K562 (cell line): ENCODE measurements around the gene ANKRD10. TPM values are rescaled to one million over a fixed set of nuclear protein-coding genes. Genes with fewer than 3 reads are reported as not detected.

Source experiments
- CBFB ChIP-seq: sonication (generic); formaldehyde crosslinking; IDR thresholded peaks from 2 replicates; pipeline ENCODE4 v1.4.0; 2020; ENCODE audit warnings: mild to moderate bottlenecking, missing genetic modification reagents
- ETV6 ChIP-seq, 3 experiments: fragments of 150-350 bp in 1 of 3; sonication (generic) in 1 of 3; formaldehyde crosslinking in 1 of 3; IDR thresholded peaks; 2 replicates each; pipeline versions ENCODE4 v1.6.1 to v1.8.0; 2014 to 2022; ENCODE audit warnings: borderline replicate concordance in 2 of 3, low read depth in 2 of 3, antibody characterized with exemption in 1 of 3, low read length in 1 of 3, mild to moderate bottlenecking in 1 of 3, missing genetic modification reagents in 1 of 3
- GATAD2A ChIP-seq: fragments of 450-650 bp; IDR thresholded peaks from 2 replicates; pipeline ENCODE4 v1.6.1; 2017
- HDGF ChIP-seq: fragments of 450-650 bp; IDR thresholded peaks from 2 replicates; pipeline ENCODE4 v1.6.1; 2016
- MTA1 ChIP-seq: fragments of 450-650 bp; IDR thresholded peaks from 2 replicates; pipeline ENCODE4 v1.6.1; 2017; ENCODE audit warnings: borderline replicate concordance
- NONO ChIP-seq, 2 experiments: fragments of 200-400 bp in 1 of 2; fragments of 450-650 bp in 1 of 2; formaldehyde crosslinking in 1 of 2; IDR thresholded peaks; 2 replicates each; pipeline ENCODE4 v1.6.1; 2017; ENCODE audit warnings: low read depth in 2 of 2, mild to moderate bottlenecking in 2 of 2, moderate library complexity in 2 of 2, low read length in 1 of 2
- NR2C1 ChIP-seq, 2 experiments: fragments of 450-650 bp; IDR thresholded peaks; 2 replicates each; pipeline ENCODE4 v1.6.1; 2017; ENCODE audit warnings: mild to moderate bottlenecking in 2 of 2, antibody characterized with exemption in 1 of 2, inconsistent platforms in 1 of 2, missing compliant biosample characterization in 1 of 2, missing genetic modification characterization in 1 of 2
- XRCC3 ChIP-seq: fragments of 450-650 bp; IDR thresholded peaks from 2 replicates; pipeline ENCODE4 v1.6.1; 2017; ENCODE audit warnings: mild to moderate bottlenecking, moderate library complexity
- ZNF444 ChIP-seq: fragments of 250-450 bp; sonication (Bioruptor Pico); IDR thresholded peaks from 2 replicates; pipeline ENCODE4 v1.4.0; 2020; ENCODE audit warnings: mild to moderate bottlenecking, moderate library complexity
- polyA plus RNA-seq, 8 experiments: library from polyadenylated mRNA; depleted of rRNA in 4 of 8; stranded (reverse) in 5 of 8; unstranded in 3 of 8; fragments of >200 nt; fragmentation: Nextera tagmentation in 2 of 8; fragmentation: Illumina TruSeq in 1 of 8; extraction: Ambion mirVana in 2 of 8; extraction: Trizol in 1 of 8; gene quantifications; 2 replicates each; pipeline versions ENCODE4 v1.2.1 to v1.2.3, GENCODE V29; 2011 to 2014; ENCODE audit warnings: inconsistent platforms in 1 of 8, missing spikeins in 1 of 8
- total RNA-seq, 7 experiments: library from RNA; depleted of rRNA in 6 of 7; stranded (reverse); fragments of >200 nt in 6 of 7; fragmentation: Illumina TruSeq in 2 of 7; extraction: Trizol in 2 of 7; gene quantifications; 2 replicates each; pipeline versions ENCODE4 v1.2.1 to v1.2.3, GENCODE V29; 2011 to 2021; ENCODE audit warnings: low replicate concordance in 1 of 7
- TF ChIP-seq, protein P1 (sequence below): sonication (generic); formaldehyde crosslinking; IDR thresholded peaks from 2 replicates; pipeline ENCODE4 v1.8.0; 2023; ENCODE audit warnings: mild to moderate bottlenecking, missing genetic modification reagents
- TF ChIP-seq, protein P2 (sequence below): fragments of 200-600 bp; sonication (generic); IDR thresholded peaks from one replicate; pipeline ENCODE4 v1.6.1; 2012; ENCODE audit warnings: mild to moderate bottlenecking, low read depth, low read length, inconsistent platforms

Gene ANKRD10
- total and polyA plus RNA-seq, 9 of the 15 experiments (the other 6 are each of a cell fraction or from before 2014, with no cell fraction given) = 21.7 to 183 (median 45.0) TPM

- TF ChIP-seq, protein P1, sequence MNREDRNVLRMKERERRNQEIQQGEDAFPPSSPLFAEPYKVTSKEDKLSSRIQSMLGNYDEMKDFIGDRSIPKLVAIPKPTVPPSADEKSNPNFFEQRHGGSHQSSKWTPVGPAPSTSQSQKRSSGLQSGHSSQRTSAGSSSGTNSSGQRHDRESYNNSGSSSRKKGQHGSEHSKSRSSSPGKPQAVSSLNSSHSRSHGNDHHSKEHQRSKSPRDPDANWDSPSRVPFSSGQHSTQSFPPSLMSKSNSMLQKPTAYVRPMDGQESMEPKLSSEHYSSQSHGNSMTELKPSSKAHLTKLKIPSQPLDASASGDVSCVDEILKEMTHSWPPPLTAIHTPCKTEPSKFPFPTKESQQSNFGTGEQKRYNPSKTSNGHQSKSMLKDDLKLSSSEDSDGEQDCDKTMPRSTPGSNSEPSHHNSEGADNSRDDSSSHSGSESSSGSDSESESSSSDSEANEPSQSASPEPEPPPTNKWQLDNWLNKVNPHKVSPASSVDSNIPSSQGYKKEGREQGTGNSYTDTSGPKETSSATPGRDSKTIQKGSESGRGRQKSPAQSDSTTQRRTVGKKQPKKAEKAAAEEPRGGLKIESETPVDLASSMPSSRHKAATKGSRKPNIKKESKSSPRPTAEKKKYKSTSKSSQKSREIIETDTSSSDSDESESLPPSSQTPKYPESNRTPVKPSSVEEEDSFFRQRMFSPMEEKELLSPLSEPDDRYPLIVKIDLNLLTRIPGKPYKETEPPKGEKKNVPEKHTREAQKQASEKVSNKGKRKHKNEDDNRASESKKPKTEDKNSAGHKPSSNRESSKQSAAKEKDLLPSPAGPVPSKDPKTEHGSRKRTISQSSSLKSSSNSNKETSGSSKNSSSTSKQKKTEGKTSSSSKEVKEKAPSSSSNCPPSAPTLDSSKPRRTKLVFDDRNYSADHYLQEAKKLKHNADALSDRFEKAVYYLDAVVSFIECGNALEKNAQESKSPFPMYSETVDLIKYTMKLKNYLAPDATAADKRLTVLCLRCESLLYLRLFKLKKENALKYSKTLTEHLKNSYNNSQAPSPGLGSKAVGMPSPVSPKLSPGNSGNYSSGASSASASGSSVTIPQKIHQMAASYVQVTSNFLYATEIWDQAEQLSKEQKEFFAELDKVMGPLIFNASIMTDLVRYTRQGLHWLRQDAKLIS = peak; percentile 74; the same call in 1 of the 2 replicates
- TF ChIP-seq MTA1 (no peak; the same call in 1 of the 2 replicates), GATAD2A (no peak), NONO (IDR thresholded peaks at IDR 0.05; ENCODE audit: low read depth in 2 of 2, low read length in 1 of 2) (peak in 1 of 2 experiments; percentile 19; a peak in 1 of 4 replicates), ZNF444 (no peak), ETV6 (IDR thresholded peaks at IDR 0.05; ENCODE audit: borderline replicate concordance in 1 of 2, low read depth in 2 of 2, low read length in 1 of 2) (no peak; a peak in 1 of 4 replicates), ETV6 (CRISPR knock-in tag; IDR thresholded peaks at IDR 0.05; ENCODE audit: borderline replicate concordance) (no peak), NR2C1 (IDR thresholded peaks at IDR 0.05) (no peak), NR2C1 (tag; IDR thresholded peaks at IDR 0.05) (no peak), CBFB (CRISPR knock-in tag) (no peak), XRCC3 (no peak), HDGF (no peak)
- TF ChIP-seq, protein P2, sequence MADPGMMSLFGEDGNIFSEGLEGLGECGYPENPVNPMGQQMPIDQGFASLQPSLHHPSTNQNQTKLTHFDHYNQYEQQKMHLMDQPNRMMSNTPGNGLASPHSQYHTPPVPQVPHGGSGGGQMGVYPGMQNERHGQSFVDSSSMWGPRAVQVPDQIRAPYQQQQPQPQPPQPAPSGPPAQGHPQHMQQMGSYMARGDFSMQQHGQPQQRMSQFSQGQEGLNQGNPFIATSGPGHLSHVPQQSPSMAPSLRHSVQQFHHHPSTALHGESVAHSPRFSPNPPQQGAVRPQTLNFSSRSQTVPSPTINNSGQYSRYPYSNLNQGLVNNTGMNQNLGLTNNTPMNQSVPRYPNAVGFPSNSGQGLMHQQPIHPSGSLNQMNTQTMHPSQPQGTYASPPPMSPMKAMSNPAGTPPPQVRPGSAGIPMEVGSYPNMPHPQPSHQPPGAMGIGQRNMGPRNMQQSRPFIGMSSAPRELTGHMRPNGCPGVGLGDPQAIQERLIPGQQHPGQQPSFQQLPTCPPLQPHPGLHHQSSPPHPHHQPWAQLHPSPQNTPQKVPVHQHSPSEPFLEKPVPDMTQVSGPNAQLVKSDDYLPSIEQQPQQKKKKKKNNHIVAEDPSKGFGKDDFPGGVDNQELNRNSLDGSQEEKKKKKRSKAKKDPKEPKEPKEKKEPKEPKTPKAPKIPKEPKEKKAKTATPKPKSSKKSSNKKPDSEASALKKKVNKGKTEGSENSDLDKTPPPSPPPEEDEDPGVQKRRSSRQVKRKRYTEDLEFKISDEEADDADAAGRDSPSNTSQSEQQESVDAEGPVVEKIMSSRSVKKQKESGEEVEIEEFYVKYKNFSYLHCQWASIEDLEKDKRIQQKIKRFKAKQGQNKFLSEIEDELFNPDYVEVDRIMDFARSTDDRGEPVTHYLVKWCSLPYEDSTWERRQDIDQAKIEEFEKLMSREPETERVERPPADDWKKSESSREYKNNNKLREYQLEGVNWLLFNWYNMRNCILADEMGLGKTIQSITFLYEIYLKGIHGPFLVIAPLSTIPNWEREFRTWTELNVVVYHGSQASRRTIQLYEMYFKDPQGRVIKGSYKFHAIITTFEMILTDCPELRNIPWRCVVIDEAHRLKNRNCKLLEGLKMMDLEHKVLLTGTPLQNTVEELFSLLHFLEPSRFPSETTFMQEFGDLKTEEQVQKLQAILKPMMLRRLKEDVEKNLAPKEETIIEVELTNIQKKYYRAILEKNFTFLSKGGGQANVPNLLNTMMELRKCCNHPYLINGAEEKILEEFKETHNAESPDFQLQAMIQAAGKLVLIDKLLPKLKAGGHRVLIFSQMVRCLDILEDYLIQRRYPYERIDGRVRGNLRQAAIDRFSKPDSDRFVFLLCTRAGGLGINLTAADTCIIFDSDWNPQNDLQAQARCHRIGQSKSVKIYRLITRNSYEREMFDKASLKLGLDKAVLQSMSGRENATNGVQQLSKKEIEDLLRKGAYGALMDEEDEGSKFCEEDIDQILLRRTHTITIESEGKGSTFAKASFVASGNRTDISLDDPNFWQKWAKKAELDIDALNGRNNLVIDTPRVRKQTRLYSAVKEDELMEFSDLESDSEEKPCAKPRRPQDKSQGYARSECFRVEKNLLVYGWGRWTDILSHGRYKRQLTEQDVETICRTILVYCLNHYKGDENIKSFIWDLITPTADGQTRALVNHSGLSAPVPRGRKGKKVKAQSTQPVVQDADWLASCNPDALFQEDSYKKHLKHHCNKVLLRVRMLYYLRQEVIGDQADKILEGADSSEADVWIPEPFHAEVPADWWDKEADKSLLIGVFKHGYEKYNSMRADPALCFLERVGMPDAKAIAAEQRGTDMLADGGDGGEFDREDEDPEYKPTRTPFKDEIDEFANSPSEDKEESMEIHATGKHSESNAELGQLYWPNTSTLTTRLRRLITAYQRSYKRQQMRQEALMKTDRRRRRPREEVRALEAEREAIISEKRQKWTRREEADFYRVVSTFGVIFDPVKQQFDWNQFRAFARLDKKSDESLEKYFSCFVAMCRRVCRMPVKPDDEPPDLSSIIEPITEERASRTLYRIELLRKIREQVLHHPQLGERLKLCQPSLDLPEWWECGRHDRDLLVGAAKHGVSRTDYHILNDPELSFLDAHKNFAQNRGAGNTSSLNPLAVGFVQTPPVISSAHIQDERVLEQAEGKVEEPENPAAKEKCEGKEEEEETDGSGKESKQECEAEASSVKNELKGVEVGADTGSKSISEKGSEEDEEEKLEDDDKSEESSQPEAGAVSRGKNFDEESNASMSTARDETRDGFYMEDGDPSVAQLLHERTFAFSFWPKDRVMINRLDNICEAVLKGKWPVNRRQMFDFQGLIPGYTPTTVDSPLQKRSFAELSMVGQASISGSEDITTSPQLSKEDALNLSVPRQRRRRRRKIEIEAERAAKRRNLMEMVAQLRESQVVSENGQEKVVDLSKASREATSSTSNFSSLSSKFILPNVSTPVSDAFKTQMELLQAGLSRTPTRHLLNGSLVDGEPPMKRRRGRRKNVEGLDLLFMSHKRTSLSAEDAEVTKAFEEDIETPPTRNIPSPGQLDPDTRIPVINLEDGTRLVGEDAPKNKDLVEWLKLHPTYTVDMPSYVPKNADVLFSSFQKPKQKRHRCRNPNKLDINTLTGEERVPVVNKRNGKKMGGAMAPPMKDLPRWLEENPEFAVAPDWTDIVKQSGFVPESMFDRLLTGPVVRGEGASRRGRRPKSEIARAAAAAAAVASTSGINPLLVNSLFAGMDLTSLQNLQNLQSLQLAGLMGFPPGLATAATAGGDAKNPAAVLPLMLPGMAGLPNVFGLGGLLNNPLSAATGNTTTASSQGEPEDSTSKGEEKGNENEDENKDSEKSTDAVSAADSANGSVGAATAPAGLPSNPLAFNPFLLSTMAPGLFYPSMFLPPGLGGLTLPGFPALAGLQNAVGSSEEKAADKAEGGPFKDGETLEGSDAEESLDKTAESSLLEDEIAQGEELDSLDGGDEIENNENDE = no peak
These were observed 44.8 kb downstream of the ANKRD10 start (continued) for GRCh38 chr13:110869805-110870706.
